Measurements from ENCODE around the gene PLAAT2. TPM values are rescaled to one million over a fixed set of nuclear protein-coding genes. Genes with fewer than 3 reads are reported as not detected.

The PLAAT2 gene
- total RNA-seq, 1 experiment from 2014 or later: 0.52 TPM

DNA sequence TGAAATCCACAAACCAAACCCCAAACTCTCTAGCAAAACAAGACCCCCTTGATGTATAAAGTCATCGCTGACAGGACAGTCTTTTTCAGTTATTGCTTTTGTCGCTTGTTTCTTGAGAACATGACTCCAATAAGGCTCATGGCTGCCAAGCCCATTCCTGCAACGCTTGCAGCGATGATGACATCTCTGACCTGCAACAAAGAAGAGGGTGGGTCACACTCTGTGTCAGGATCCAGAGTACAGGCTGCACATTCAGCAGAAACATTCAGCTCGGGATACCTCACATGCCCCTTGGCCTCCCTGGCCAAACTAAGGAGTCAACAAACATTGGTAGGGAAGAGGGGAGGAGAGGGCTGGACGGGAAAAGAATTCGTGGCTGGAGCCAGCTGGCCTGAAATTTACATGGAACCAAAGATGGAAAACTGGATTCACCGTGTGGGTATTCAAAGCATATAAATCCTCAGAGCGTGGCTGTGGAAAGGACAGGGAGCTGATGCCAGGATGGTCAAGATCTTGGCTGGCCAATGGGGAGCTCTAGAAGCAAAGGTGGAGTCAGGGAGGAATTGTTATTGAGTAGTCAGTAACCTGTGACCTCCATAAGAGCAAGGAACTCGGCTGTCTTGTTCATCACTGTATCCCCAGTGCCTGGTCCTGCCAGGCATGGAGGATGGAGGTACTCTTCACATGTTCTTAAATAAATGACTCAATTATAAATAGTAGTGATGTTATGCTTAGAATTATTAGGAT, 11.8 kb upstream of the PLAAT2 start:
- H3K79me1 ChIP-seq (ENCODE audit: insufficient read depth, low read depth, low read length, poor library complexity, severe bottlenecking): peaks cover 2% of the 10 kb centered on the region
- DNase-seq: peak; percentile 14
- H2AK5ac ChIP-seq (ENCODE audit: insufficient read length, low read length): no peak overlapping the region
- H3K56ac ChIP-seq (ENCODE audit: insufficient read length, low read depth, low read length): no peak overlapping the region
- Mint-ChIP-seq H3K27me3 (ENCODE audit: low read depth) (no peaks in the 10 kb centered on the region; the same call in 1 of the 2 replicates), H3K4me3 (no peak overlapping the region), H3K27ac (peak overlapping the region; percentile 35 to 73 (median 46); a peak in 5 of 7 replicates), H3K36me3 (ENCODE audit: insufficient read depth in 1 of 3, low read depth in 3 of 3) (peaks cover 18 to 68% (median 60%) of the 10 kb centered on the region in 3 experiments), H3K4me1 (peaks cover 4 to 12% of the 10 kb centered on the region in 2 experiments), H3K9me3 (peaks cover 10 to 12% of the 10 kb centered on the region in 2 experiments)
- H3K23ac ChIP-seq (ENCODE audit: insufficient read length, low read depth, low read length): no peak overlapping the region
- no peak overlapping the region for H2BK20ac ChIP-seq (ENCODE audit: low read depth, low read length, poor library complexity, severe bottlenecking)
- H3T11ph ChIP-seq (ENCODE audit: low read length): no peak overlapping the region
- no peak overlapping the region for H3K4ac ChIP-seq (ENCODE audit: low read depth, low read length)
- no peak overlapping the region for H2BK5ac ChIP-seq (ENCODE audit: insufficient read length, low read length)
- H3K9me3 ChIP-seq (ENCODE audit: control insufficient read depth, low read depth, low read length): peaks cover 4% of the 10 kb centered on the region
- no peak overlapping the region for H3K14ac ChIP-seq (ENCODE audit: insufficient read depth, low read length)
- no peak overlapping the region for H4K8ac ChIP-seq (replicated peaks; ENCODE audit: insufficient read length, low read depth, low read length)
- H3K27me3 ChIP-seq (ENCODE audit: insufficient read depth, low read length): no peaks in the 10 kb centered on the region
- H3K27ac ChIP-seq (ENCODE audit: insufficient read length, low read depth, low read length): no peak overlapping the region
- TF ChIP-seq, protein P1, sequence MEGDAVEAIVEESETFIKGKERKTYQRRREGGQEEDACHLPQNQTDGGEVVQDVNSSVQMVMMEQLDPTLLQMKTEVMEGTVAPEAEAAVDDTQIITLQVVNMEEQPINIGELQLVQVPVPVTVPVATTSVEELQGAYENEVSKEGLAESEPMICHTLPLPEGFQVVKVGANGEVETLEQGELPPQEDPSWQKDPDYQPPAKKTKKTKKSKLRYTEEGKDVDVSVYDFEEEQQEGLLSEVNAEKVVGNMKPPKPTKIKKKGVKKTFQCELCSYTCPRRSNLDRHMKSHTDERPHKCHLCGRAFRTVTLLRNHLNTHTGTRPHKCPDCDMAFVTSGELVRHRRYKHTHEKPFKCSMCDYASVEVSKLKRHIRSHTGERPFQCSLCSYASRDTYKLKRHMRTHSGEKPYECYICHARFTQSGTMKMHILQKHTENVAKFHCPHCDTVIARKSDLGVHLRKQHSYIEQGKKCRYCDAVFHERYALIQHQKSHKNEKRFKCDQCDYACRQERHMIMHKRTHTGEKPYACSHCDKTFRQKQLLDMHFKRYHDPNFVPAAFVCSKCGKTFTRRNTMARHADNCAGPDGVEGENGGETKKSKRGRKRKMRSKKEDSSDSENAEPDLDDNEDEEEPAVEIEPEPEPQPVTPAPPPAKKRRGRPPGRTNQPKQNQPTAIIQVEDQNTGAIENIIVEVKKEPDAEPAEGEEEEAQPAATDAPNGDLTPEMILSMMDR (conservative IDR thresholded peaks at IDR 0.05): no peak
- no peak overlapping the region for H4K5ac ChIP-seq (ENCODE audit: insufficient read length, low read depth, low read length)
- H3K79me2 ChIP-seq (ENCODE audit: insufficient read depth, low read length): no peaks in the 10 kb centered on the region
- no peaks in the 10 kb centered on the region for H3K23me2 ChIP-seq (ENCODE audit: insufficient read length, low read depth, low read length, poor library complexity, severe bottlenecking)
- no peaks in the 10 kb centered on the region for H3K4me1 ChIP-seq (ENCODE audit: insufficient read depth, low read length)
- no peak overlapping the region for H4K91ac ChIP-seq (ENCODE audit: insufficient read length, low read depth, low read length)
- H3K9ac ChIP-seq (ENCODE audit: extremely low read depth, insufficient read length, low read length): no peak overlapping the region
- H3K4me2 ChIP-seq (ENCODE audit: insufficient read depth, insufficient read length, low read length): no peak overlapping the region
- H2BK120ac ChIP-seq (ENCODE audit: low read depth, low read length, poor library complexity, severe bottlenecking): no peak overlapping the region
- no peak overlapping the region for H2AFZ ChIP-seq (ENCODE audit: low read length)
- H2BK15ac ChIP-seq (ENCODE audit: low read depth, low read length): no peak overlapping the region
- no peaks in the 10 kb centered on the region for H4K20me1 ChIP-seq (ENCODE audit: control insufficient read depth, insufficient read depth, insufficient read length)
- H2BK12ac ChIP-seq (ENCODE audit: insufficient read length, low read depth, low read length): no peak overlapping the region
- WGBS (ENCODE audit: extremely low coverage, insufficient read length, low lambda C conversion rate): no CpG with 5 or more reads among the region's 10 CpGs
- H3K18ac ChIP-seq (ENCODE audit: insufficient read length, low read depth, low read length): no peak overlapping the region
